IMR-90 (cell line): ENCODE measurements around the gene YWHAG. TPM values are rescaled to one million over a fixed set of nuclear protein-coding genes. Genes with fewer than 3 reads are reported as not detected.

Experiments used
- ATAC-seq: fragments of 200-7000 bp; cut with Tn5 transposase; 2 replicates; pipeline ENCODE4 v1.9.1; 2020; ENCODE audit warnings: low read depth, mild to moderate bottlenecking, moderate library complexity
- BruUV-seq: library from RNA; stranded (reverse); fragments of 400-500 nt; replicated peaks from 2 replicates; lab custom pipeline; 2021; lab: Mats Ljungman, UMichigan
- CTCF ChIA-PET: fragments of 300-600 bp; formaldehyde crosslinking; extraction: SDS; loops from one replicate; lab custom pipeline; 2021; ENCODE audit warnings: antibody characterized with exemption; lab: Yijun Ruan, JAX
- POLR2A ChIA-PET: fragments of 300-600 bp; sonication (Branson Sonifier 250); formaldehyde crosslinking; loops from one replicate; lab custom pipeline; 2022; ENCODE audit warnings: antibody characterized with exemption; ENCODE audit not compliant: unreplicated experiment; lab: Charles Lee
- DNase-seq: peaks from one replicate; pipeline ENCODE4 v3.0.0; 2013
- H2AFZ ChIP-seq: replicated peaks from 2 replicates; pipeline ENCODE3; 2013; ENCODE audit warnings: low read length, mild to moderate bottlenecking; ENCODE audit not compliant: poor library complexity
- H2AK5ac ChIP-seq: 2 replicates; pipeline ENCODE4 v1.6.1; 2013; ENCODE audit warnings: low read depth, low read length, inconsistent platforms
- H2AK9ac ChIP-seq: replicated peaks from 2 replicates; pipeline ENCODE3; 2013; ENCODE audit warnings: mild to moderate bottlenecking, low read depth, low read length, moderate library complexity; ENCODE audit not compliant: poor library complexity
- H2BK120ac ChIP-seq: 2 replicates; pipeline ENCODE4 v1.6.1; 2013; ENCODE audit warnings: low read depth, low read length, inconsistent platforms
- H2BK15ac ChIP-seq: 3 replicates; pipeline ENCODE4 v1.6.1; 2013; ENCODE audit warnings: low read depth, low read length, inconsistent platforms
- H2BK20ac ChIP-seq: 2 replicates; pipeline ENCODE4 v1.6.1; 2013; ENCODE audit warnings: low read depth, mild to moderate bottlenecking, inconsistent platforms, low read length, moderate library complexity
- H2BK5ac ChIP-seq: 2 replicates; pipeline ENCODE4 v1.6.1; 2013; ENCODE audit warnings: mild to moderate bottlenecking, low read depth, low read length, inconsistent platforms; ENCODE audit not compliant: poor library complexity, severe bottlenecking
- H3K14ac ChIP-seq: replicated peaks from 2 replicates; pipeline ENCODE4 v1.6.1; 2013; ENCODE audit warnings: low read depth, low read length, inconsistent platforms
- H3K18ac ChIP-seq: 2 replicates; pipeline ENCODE4 v1.6.1; 2013; ENCODE audit warnings: low read depth, low read length, control low read depth
- H3K23ac ChIP-seq: 2 replicates; pipeline ENCODE4 v1.6.1; 2013; ENCODE audit warnings: low read depth, low read length, inconsistent platforms
- H3K27ac ChIP-seq: 2 replicates; pipeline ENCODE4 v1.5.1; 2013; ENCODE audit warnings: mild to moderate bottlenecking, control low read depth, low read length; ENCODE audit not compliant: insufficient read depth
- H3K27me3 ChIP-seq: 2 replicates; pipeline ENCODE4 v1.6.1; 2013; ENCODE audit warnings: low read length; ENCODE audit not compliant: control insufficient read depth, insufficient read depth
- H3K36me3 ChIP-seq: 2 replicates; pipeline ENCODE4 v1.6.1; 2013; ENCODE audit warnings: low read length, mixed read lengths; ENCODE audit not compliant: control insufficient read depth, insufficient read depth
- H3K4ac ChIP-seq: 2 replicates; pipeline ENCODE4 v1.6.1; 2013; ENCODE audit warnings: low read depth, low read length, inconsistent platforms
- H3K4me1 ChIP-seq: 2 replicates; pipeline ENCODE4 v1.6.1; 2013; ENCODE audit warnings: low read length, mixed read lengths; ENCODE audit not compliant: control insufficient read depth, insufficient read depth
- H3K4me2 ChIP-seq: 2 replicates; pipeline ENCODE4 v1.6.1; 2013; ENCODE audit warnings: low read depth, mild to moderate bottlenecking, control low read depth, low read length, moderate library complexity
- H3K4me3 ChIP-seq: 2 replicates; pipeline ENCODE4 v1.5.1; 2013; ENCODE audit warnings: low read depth, mild to moderate bottlenecking, control low read depth, low read length, moderate library complexity; ENCODE audit not compliant: insufficient read depth
- H3K56ac ChIP-seq: 2 replicates; pipeline ENCODE4 v1.6.1; 2013; ENCODE audit warnings: low read length, inconsistent platforms; ENCODE audit not compliant: insufficient read depth; ENCODE audit errors: extremely low read depth
- H3K79me1 ChIP-seq, 2 experiments: 2 replicates each; pipeline ENCODE4 v1.6.1; 2013; ENCODE audit warnings: low read length in 2 of 2, inconsistent platforms in 1 of 2, low read depth in 1 of 2
- H3K9ac ChIP-seq: 2 replicates; pipeline ENCODE4 v1.6.1; 2013; ENCODE audit warnings: low read depth, low read length, control low read depth
- H3K9me1 ChIP-seq: 2 replicates; pipeline ENCODE4 v1.6.1; 2013; ENCODE audit warnings: low read length, inconsistent platforms; ENCODE audit not compliant: insufficient read depth
- H3K9me3 ChIP-seq: 2 replicates; pipeline ENCODE4 v1.6.1; 2013; ENCODE audit warnings: low read length; ENCODE audit not compliant: control insufficient read depth, insufficient read depth
- H4K20me1 ChIP-seq: 2 replicates; pipeline ENCODE4 v1.6.1; 2013; ENCODE audit warnings: low read length, inconsistent platforms; ENCODE audit not compliant: insufficient read depth
- H4K5ac ChIP-seq: 2 replicates; pipeline ENCODE4 v1.6.1; 2013; ENCODE audit warnings: mild to moderate bottlenecking, low read depth, low read length, control low read depth
- H4K8ac ChIP-seq, 2 experiments: 2 replicates each; pipeline ENCODE4 v1.6.1; 2013; ENCODE audit warnings: low read depth in 2 of 2, low read length in 2 of 2, control low read depth in 1 of 2, inconsistent platforms in 1 of 2
- H4K91ac ChIP-seq: 2 replicates; pipeline ENCODE4 v1.6.1; 2013; ENCODE audit warnings: low read depth, low read length, inconsistent platforms; ENCODE audit not compliant: insufficient read depth
- BHLHE40 ChIP-seq: fragments of 150-350 bp; IDR thresholded peaks from 2 replicates; pipeline ENCODE4 v1.6.1; 2016; ENCODE audit warnings: mild to moderate bottlenecking, low read depth, low read length
- CEBPB ChIP-seq: IDR thresholded peaks from 2 replicates; pipeline ENCODE4 v1.6.1; 2012; ENCODE audit warnings: low read depth, low read length, improper control_type of control experiment
- CHD1 ChIP-seq: IDR thresholded peaks from 2 replicates; pipeline ENCODE4 v1.6.1; 2012; ENCODE audit warnings: low read depth, low read length, improper control_type of control experiment
- CTCF ChIP-seq: conservative IDR thresholded peaks from 2 replicates; pipeline ENCODE4 v1.5.1; 2012; ENCODE audit warnings: mild to moderate bottlenecking, low read depth, low read length, improper control_type of control experiment
- MAFK ChIP-seq: IDR thresholded peaks from 2 replicates; pipeline ENCODE4 v1.6.1; 2012; ENCODE audit warnings: low read depth, low read length, improper control_type of control experiment
- MAZ ChIP-seq: IDR thresholded peaks from 2 replicates; pipeline ENCODE4 v1.6.1; 2012; ENCODE audit warnings: low read depth, mild to moderate bottlenecking, low read length, improper control_type of control experiment, moderate library complexity, borderline replicate concordance
- MXI1 ChIP-seq: IDR thresholded peaks from 2 replicates; pipeline ENCODE4 v1.6.1; 2012; ENCODE audit warnings: low read depth, mild to moderate bottlenecking, low read length, moderate library complexity, borderline replicate concordance
- POLR2A ChIP-seq: IDR thresholded peaks from 2 replicates; pipeline ENCODE4 v1.6.1; 2012; ENCODE audit warnings: mild to moderate bottlenecking, low read depth, low read length
- RCOR1 ChIP-seq: IDR thresholded peaks from 2 replicates; pipeline ENCODE4 v1.6.1; 2012; ENCODE audit warnings: mild to moderate bottlenecking, low read length, improper control_type of control experiment; ENCODE audit not compliant: insufficient replicate concordance
- RFX5 ChIP-seq: IDR thresholded peaks from 2 replicates; pipeline ENCODE4 v1.8.0; 2012; ENCODE audit warnings: low read depth, mild to moderate bottlenecking, low read length, moderate library complexity
- SMC3 ChIP-seq: fragments of 150-350 bp; IDR thresholded peaks from 2 replicates; pipeline ENCODE4 v1.6.1; 2016; ENCODE audit warnings: low read depth, mild to moderate bottlenecking, antibody characterized with exemption, low read length, moderate library complexity
- WGBS, 2 experiments: methylation state at CpG; one replicate each; pipeline versions ENCODE4 v1.1.5 to v1.1.7; 2013; ENCODE audit warnings: missing lambda C conversion rate in 2 of 2; ENCODE audit not compliant: insufficient read length in 1 of 2; ENCODE audit errors: extremely low coverage in 2 of 2; 5-methylcytosine and 5-hydroxymethylcytosine counted together
- dilution Hi-C: fragments of 300-500 bp; cut with HindIII; formaldehyde crosslinking; loops from one replicate; pipeline ENCODE4 v1.14.3; 2018; ENCODE audit warnings: low sequenced_read_pairs; ENCODE audit not compliant: unreplicated experiment
- in situ Hi-C: fragments of 300-500 bp; cut with MboI; formaldehyde crosslinking; loops from 3 replicates; pipeline ENCODE4 v1.14.3; 2019; ENCODE audit warnings: low sequenced_read_pairs, inconsistent platforms, mixed read lengths
- intact Hi-C: fragments of 100-400 bp; cut with micrococcal nuclease; formaldehyde crosslinking; loops from 2 replicates; pipeline ENCODE4 v1.10.0; 2022
- polyA plus RNA-seq, 3 experiments: library from polyadenylated mRNA; depleted of rRNA; stranded (reverse); fragments of >200 nt; gene quantifications; 2 replicates each; pipeline ENCODE4 v1.2.3, GENCODE V29; 2012; ENCODE audit warnings: low replicate concordance in 1 of 3
- total RNA-seq: library from RNA; depleted of rRNA; stranded (reverse); fragments of >200 nt; gene quantifications from 2 replicates; pipeline ENCODE4 v1.2.3, GENCODE V29; 2012
- TF ChIP-seq, protein P1 (sequence below): fragments of 150-350 bp; IDR thresholded peaks from 2 replicates; pipeline ENCODE4 v1.6.1; 2016; ENCODE audit warnings: low read depth, mild to moderate bottlenecking, low read length, moderate library complexity, borderline replicate concordance

YWHAG gene
- total and polyA plus RNA-seq, 2 of the 4 experiments (the other 2 are of a cell fraction), result 40.1 to 64.9 TPM

DNA sequence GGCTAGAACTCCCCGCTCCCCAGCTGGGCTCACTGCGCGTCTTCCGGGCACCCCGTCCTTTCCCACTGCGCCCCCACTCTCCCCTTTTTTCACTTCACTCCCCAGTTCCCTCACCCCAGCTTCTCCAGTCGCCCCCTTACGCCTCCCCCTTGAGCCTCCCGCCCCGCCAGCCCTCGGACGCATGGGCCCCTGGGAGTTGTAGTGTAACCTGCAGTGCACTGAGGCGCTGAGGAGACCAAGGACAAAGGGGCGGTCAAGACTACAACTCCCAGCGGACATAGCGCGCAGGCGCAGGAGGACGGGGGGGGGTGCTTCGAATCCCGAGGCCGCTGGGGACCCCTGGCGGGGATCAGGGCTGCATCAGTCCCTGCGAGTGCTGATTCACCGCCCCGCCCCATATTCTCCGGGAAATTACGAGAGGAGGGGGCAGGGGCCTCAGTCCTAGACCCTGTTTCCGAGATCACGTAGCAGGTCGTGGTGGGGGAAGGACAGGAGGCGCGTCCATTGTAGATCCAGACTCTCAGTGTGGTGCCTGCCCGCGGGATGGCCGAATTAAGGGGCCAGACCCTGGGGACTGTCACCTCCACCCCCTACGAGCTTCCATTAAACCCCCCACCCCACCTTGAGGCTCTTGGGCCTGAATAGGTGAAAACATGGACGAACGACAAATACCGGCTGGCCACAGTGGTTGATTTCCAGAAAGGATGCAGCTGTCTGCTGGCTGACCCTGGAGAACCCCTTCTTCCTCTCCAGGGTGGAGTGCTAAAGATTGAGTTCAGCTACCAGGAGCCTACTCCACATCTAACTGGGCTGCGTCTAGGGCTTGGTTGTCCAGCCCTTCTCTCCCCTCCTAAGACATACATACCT is 553 bp upstream of the YWHAG start:
- peak overlapping the region; percentile 98 for H3K4me3 ChIP-seq
- peaks cover 8% of the 10 kb centered on the region for H3K36me3 ChIP-seq
- peak overlapping the region; percentile 96 for H2BK20ac ChIP-seq
- no peaks in the 10 kb centered on the region for H3K9me3 ChIP-seq
- H2BK5ac ChIP-seq, result peak overlapping the region; percentile 100
- peak overlapping the region; percentile 100 for H2BK120ac ChIP-seq
- H2AK5ac ChIP-seq, result peak overlapping the region; percentile 97
- peaks cover 11% of the 10 kb centered on the region for H3K9me1 ChIP-seq
- H3K14ac ChIP-seq, result peak overlapping the region; percentile 99
- peak overlapping the region; percentile 82 for H3K4me2 ChIP-seq
- peak overlapping the region; percentile 96 for H3K23ac ChIP-seq
- peaks cover 44% of the 10 kb centered on the region for H4K20me1 ChIP-seq
- peaks cover 0 to 17% of the 10 kb centered on the region in 2 experiments; a peak in 2 of 4 replicates for H3K79me1 ChIP-seq
- H3K4ac ChIP-seq, result peak overlapping the region; percentile 99
- H2AK9ac ChIP-seq, result peak overlapping the region; percentile 98
- H3K18ac ChIP-seq, result peak overlapping the region; percentile 93
- intact Hi-C loops, result loop anchor here (5.0 kb wide), 1 partner anchor 42 kb away; no protein-coding TSS in a partner anchor
- H3K4me1 ChIP-seq, result peaks cover 12% of the 10 kb centered on the region
- peak overlapping the region; percentile 86 for H3K56ac ChIP-seq
- H2BK15ac ChIP-seq, result peak overlapping the region; percentile 99; the same call in 2 of the 3 replicates
- H3K27ac ChIP-seq, result peak overlapping the region; percentile 99
- peak overlapping the region; percentile 95 for H3K9ac ChIP-seq
- POLR2A ChIA-PET, result interaction anchor here (0.5 to 0.7 kb wide), 2 partner anchors 67 to 286 kb away, joined by 3 to 5 read pairs; no protein-coding TSS in a partner anchor
- dilution Hi-C loops, result no loop called here
- BruUV-seq, result no TSS peak
- H4K8ac ChIP-seq, result peak overlapping the region; percentile 96 to 99
- H3K27me3 ChIP-seq, result no peaks in the 10 kb centered on the region
- H2AFZ ChIP-seq, result peak overlapping the region; percentile 99
- DNase-seq, result peak; percentile 99
- H4K91ac ChIP-seq, result peak overlapping the region; percentile 99
- 10% methylated on average over 2 of the region's 41 CpGs; no CpG with 5 or more reads in 1 of the 2 experiments for WGBS, 2 experiments
- in situ Hi-C loops, result no loop called here
- CTCF ChIA-PET, result interaction anchor here (0.9 kb wide), 1 partner anchor 45 kb away, joined by 3 read pairs; no protein-coding TSS in a partner anchor
- H4K5ac ChIP-seq, result peak overlapping the region; percentile 93
- ATAC-seq, result peak; percentile 93
- TF ChIP-seq MXI1, result no peak
- TF ChIP-seq MAZ, result peak; percentile 89
- TF ChIP-seq SMC3, result peak; percentile 56
- no peak for TF ChIP-seq RCOR1
- TF ChIP-seq, protein P1, sequence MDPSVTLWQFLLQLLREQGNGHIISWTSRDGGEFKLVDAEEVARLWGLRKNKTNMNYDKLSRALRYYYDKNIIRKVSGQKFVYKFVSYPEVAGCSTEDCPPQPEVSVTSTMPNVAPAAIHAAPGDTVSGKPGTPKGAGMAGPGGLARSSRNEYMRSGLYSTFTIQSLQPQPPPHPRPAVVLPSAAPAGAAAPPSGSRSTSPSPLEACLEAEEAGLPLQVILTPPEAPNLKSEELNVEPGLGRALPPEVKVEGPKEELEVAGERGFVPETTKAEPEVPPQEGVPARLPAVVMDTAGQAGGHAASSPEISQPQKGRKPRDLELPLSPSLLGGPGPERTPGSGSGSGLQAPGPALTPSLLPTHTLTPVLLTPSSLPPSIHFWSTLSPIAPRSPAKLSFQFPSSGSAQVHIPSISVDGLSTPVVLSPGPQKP, result no peak
- peak; percentile 39 for TF ChIP-seq POLR2A
- no peak for TF ChIP-seq MAFK
- TF ChIP-seq RFX5, result no peak
- 0 out of 2 replicates have a peak, but pooled peaks have one; percentile 6 for TF ChIP-seq BHLHE40
- peak; percentile 94 for TF ChIP-seq CTCF
- TF ChIP-seq CHD1, result no peak
- TF ChIP-seq CEBPB, result no peak
